Central memory CD4-positive, alpha-beta T cell (primary cell): ENCODE results near the gene IL3.

Source experiments
- DNase-seq: peaks from one replicate; pipeline ENCODE4 v3.0.0; 2022

IL3 gene

DNA sequence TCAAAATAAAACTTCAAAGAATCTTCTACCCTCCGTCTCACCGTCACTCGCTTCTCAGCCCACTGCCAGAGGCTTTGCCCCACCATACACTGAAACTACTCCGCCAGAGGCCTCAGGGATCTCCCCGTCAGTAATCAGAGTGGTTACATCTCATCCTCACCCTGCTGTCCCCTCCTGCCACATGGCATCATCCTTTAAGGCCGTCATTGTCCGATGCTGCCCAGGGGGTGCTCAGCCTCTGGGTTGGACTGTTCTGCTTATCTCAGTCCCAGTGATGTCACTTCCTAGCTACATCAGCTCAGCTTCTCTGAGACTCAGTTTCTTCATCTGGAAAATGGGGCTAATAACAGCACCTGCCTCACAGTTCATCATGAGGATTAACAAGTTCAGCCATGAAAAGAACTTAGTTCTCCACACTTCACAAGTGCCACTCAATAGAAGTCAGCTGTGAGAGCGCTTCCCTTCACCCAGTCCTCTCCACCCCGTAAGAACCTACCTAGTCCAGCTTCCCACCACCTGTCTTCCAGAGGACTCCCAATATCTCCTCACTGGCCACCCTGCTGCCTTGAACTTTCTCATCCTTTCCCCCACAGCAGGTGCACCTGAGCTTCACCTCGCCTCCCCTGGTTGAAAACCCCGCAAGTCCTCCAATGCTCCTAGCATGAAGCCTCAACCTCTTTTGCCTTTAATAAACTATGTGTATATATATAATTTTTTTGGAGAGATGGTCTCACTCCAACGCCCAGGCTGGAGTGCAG is 2.8 kb upstream of the IL3 start:
- no peak for DNase-seq

DNA sequence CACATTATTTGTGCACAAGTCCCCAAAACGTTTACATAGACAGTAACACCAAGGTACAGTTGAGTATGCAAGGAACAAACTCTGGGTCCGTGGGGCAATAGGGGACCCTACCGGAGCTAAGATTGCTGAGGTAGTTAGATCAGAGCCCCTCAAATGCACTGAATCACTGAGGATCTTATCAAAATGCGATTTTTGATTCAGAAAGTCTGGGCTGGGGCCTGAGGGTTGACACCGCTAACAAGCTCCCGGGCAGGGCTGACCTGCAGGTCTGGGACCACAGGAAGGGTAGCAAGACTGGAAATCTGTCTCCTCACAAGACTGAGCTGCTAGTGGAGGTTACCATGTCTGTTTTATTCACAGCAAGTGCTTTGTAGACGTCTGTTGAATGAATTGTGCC is 1.8 kb upstream of the IL3 start:
- no peak for DNase-seq

DNA sequence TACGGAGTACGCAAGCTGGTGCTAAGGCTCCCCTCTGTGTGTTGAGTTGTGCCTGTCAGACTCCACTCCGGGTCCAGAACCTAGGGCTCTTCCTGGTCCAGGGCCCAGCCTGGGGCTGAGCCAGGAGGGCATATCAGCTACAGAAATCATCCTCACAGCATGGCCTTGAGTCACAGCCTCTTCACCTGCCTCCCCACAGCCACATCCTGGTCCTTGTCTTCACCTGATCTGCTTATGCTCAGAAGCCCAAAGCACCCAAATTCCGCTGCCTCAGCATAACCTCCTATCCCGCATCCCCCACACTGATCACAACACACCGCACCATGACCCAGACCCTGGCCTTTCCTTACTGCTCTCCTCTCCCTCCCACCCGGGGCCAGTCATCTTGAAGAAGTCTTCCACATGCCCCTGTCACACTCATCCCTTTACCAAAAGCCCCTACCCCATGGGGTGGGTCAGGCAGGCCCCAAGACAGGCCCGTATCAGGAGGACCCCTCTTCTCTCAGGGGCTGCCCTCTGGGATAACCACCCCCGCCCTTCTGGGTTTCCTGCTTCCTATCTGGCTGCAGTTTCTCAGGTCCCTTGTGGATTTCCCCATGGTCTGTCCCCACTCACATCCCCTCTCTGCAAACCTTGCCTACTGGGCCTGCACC is 1.3 kb upstream of the IL3 start:
- peak; percentile 61 for DNase-seq

DNA sequence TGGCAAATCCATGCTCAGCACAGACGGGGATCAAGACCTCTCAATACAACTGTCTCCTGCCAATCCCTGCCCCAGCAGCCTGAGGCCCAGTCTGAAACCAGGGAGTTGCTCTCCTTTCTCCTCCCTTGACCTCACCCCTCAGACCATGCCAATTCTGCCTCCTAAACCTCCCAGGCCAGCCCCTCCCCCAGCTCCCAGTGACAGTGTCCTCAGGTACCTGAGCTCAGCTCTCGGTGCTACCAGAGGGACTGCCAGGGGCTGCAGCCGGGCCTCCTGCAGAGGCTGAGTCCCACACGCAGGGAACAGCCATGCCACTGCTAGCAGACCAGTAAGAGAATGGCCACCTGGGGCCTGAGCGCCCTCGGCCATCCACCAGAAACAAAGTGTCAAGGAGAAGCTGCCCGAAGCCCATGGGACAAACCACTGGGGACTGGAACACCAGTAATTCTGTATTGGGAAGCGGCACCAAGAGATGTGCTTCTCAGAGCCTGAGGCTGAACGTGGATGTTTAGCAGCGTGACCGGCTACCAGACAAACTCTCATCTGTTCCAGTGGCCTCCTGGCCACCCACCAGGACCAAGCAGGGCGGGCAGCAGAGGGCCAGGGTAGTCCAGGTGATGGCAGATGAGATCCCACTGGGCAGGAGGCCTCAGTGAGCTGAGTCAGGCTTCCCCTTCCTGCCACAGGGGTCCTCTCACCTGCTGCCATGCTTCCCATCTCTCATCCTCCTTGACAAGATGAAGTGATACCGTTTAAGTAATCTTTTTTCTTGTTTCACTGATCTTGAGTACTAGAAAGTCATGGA is 557 bp upstream of the IL3 start:
- DNase-seq: no peak

DNA sequence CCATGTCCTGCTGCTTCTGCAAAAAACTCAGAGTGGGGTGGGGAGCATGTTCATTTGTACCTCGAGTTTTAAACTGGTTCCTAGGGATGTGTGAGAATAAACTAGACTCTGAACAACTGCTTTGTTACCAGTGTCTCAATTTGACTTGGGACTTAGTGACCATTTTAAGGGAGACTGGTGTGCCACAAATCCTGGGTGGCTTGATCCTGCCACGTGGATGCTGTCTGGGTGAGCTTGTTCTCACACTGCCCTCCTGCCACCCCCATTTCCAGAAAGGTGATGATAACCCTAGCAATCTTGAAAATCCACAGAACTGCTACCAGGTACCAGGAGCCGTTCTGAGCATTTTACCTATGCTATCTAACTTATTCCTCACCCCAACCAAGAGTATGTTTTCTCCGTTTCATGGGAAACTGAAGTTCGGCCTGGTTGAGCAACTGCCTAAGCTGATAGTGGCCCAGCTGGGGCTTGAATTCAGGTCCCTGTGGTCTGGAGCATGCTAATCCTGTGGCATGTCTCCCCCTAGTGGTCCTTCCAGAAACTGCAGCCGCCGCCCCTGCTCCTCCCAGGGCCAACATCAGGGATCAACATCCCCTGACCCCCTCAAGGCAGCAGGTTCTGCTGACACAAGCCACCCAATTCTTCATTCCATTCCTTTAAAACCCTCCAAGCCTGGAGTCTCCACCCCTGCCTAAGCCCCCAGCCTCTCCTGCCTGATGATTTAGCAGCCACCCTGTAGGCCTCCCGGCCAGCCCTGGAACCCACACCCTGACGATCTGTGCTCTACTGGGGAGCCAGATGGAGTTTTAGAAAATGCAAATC is 2.8 kb downstream of the IL3 start:
- peak; percentile 62 for DNase-seq

DNA sequence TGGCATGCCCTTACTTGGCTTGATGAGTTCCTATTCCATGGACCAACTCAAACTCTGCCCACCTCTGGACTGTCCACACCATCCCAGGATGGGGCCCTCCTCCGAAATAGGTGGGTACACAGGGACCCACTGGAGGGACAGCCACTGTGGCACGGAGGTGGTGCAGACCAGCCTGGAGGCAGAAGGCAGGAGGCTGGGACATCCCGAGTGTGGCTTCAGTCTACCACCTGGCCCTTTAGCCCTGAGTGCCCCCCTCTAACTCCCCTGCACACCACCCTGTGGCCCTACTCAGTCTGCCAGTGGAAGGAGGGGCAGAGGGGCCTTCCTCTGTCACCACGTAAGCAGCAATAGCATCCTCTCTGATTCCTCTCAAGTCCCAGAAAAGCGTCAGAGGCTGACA is 3.7 kb downstream of the IL3 start:
- DNase-seq: no peak

DNA sequence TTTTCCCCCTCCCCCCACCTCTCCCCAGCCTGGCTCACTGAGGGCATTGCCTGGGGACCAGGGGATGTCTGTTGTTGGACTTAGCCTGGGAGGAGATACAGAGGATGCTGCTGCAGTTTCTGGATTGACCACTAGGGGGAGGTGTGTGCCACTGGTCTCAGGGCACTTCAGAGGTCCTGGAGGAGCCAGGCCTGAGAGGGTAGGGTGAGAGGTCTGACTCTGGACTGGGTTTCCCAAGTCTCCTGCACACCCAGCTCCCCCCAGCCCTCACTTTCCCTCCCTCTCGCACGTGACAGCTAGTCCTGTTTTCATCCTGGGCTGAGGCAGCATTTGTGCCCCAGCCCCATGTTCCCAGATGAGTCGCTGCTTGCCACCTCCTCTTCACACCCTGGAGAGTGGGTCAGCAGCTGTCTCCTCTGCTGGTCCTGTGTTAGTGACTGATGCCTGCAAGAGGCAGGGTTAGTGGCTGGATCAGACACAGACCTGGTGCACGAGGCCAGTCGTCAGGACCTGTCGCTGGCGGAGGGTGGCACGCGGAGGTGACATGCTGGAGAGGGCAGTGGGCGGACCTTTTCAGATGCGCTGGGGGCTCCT is 4.4 kb downstream of the IL3 start:
- peak; percentile 58 for DNase-seq

DNA sequence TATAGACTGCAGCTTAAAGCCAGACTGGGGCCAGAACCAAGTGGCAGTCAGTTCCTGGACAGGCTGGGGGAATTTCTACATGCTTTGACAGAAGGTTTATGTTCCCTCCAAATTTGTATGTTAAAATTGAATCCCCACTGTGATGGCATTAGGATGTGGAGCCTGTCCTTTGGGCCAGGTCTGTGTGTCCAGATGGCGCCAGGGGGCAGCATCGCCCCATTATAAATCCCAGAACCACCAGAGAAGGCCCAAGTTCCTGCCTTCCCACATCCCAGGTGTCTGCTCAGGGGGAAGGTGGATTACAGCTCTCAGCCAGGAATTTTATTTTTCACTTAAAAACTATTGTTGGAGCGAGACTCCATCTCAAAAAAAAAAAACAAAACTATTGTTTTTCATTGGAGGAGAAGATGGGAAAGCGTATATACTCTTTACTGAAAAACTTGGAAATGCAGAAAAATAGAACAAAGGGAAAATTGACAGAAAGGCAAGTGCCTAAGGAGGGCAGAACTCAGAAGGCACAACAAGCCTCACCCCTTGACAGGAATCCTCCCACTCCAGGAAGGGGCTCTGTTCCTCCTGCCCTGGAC is 5.0 kb downstream of the IL3 start:
- DNase-seq: peak; percentile 36

DNA sequence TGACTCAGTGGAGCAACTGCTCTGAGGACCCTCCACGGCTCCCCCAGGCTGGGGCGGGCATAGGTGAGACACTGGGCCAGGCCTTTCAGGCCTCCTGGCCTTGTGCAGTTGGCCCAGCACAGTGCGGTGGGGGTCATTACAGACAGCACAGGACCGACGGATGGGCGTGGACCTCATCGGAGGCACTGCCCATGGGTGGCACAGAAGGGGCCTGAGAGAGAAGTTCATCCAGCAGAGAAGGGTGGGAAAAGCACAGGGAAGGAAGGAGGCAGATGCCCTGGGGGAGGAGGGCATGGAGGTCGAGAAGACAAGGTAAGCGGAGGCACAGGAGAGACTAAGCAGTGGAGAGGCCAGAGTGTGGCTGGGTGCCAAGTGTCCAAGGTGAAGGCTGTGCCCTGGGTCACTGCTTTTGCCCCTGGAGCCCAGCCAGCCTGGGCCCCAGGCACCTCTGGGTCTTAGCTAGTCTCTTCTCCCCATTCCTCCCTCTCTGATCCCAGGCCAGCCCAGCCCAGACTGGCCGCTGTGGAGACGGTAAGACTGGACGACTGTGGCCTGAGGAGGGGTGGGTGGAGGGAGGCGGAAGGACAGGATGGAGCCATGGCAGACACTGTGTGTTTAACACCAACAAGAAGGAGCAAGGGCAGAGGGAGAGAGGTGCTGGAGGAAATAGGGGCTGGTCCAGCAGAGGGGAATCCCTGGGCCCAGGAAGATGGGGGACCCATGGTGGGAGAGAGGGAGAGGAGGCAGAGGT is 5.7 kb downstream of the IL3 start:
- DNase-seq: no peak

DNA sequence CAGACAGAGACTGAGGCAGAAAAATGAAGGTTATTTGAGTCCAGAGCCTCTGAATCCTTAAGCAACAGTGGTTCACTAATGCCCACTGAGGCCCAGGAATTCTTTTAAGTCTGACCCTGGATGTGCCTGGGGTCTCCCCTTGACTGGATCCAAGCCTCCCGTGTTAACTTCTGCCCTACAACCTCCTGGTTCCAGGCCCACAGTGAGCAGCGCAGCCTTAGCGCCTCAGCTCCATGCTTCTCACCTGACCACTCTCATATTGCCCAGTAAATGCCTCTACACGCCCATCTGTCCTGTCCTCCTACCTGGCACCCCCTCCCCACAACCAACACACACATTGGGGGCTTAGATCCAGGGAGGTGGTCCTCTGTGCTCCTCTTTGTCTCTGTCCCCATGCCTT is 6.4 kb downstream of the IL3 start:
- DNase-seq: no peak

DNA sequence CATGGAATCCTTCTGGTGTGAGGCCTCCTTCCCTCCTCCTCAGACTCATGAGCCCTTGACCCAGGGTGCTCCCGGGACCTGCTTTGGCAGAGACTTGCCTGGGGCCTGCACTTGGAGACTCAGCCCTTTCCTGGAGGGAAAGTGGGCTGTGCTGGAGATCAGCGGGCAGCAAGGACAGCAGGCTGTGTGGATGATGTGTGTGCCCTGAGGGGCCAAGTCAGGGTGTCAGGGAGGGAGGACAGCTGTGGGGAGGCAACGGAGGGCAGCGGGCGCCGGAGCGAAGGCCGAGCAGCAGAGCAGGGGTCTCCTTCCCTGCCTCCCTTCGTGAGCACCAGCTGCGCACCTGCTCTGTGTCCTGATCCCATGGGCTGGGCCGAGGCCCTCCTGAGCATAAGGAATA is 7.0 kb downstream of the IL3 start:
- DNase-seq: no peak

DNA sequence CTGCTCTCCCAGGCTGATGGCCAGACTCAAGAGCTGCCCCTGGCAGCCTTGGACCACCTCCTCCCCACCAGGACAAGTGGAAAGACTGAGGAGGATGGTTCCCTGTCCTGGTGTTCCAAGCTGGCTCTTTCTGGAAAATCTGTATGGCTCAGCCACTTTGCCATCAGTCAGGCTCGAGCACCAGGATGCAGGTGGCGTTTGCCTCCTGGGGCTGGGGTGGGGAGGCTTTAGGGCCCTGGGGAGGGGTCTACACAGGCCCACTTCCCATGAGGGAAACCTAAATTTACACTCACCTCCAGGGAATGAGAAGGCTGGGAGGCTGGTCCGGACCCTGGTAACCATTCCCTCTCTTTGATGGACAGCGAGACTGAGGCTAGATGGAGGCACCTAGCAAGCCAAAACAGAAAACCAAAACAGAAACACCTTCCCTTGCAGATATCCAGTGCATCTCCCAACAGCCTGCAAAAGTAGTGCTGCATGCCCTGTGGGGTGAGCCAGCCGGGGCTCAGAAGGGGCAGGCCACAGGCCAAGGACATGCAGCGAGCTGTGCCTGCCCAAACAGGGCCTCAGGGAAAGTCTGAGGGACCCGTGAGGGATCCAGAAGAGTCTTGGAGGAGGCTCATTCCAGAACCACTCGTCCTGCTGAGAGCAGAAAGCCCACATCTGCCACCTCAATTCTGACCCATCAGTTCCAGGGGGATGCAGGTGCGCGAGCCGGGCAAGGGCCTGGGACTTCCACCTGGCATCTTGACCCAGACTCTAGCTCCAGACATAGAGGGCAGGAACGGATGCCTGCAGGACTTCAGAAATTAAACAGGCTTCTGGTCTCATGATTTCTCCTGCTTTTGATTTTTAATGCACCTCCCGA is 7.7 kb downstream of the IL3 start:
- no peak for DNase-seq

DNA sequence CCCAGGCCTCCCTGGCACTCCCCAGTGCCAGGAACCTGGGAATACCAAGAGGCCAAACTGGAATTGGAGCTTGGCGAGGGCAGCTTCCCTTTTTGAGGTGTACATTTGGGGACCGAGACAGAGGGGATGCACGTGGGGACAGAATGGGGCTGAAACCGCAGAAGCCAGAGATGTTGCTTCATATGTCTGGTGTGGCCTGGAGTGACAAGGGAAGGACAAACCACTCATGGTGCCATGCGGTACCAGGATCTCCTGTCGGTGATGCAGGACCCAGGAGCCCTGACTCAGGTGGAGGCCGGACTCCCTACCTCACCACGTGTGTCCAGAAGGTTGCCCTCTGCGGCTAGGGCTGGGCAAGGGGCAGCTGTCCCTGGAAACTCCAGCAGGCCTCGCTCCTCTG is 9.1 kb downstream of the IL3 start:
- DNase-seq: no peak

DNA sequence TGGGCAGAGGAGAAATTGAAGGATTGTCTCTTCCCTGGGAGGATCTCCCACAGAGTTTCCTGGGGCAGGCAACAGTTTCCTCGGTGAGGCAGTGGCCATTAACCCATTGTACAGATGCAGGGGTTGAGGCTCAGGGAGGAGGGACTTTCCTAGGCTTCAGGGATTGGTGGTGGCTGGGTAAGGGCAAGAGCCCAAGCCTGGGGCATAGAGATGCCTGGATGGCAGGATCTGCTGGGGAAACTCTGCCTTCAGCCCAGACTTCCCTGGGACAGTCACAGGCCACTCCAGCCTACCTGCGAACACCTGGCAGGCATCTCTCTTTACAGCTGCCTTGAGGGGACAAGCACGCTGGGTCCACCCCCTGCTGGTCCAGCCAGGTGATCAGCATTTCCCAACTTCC is 9.5 kb downstream of the IL3 start:
- no peak for DNase-seq

DNA sequence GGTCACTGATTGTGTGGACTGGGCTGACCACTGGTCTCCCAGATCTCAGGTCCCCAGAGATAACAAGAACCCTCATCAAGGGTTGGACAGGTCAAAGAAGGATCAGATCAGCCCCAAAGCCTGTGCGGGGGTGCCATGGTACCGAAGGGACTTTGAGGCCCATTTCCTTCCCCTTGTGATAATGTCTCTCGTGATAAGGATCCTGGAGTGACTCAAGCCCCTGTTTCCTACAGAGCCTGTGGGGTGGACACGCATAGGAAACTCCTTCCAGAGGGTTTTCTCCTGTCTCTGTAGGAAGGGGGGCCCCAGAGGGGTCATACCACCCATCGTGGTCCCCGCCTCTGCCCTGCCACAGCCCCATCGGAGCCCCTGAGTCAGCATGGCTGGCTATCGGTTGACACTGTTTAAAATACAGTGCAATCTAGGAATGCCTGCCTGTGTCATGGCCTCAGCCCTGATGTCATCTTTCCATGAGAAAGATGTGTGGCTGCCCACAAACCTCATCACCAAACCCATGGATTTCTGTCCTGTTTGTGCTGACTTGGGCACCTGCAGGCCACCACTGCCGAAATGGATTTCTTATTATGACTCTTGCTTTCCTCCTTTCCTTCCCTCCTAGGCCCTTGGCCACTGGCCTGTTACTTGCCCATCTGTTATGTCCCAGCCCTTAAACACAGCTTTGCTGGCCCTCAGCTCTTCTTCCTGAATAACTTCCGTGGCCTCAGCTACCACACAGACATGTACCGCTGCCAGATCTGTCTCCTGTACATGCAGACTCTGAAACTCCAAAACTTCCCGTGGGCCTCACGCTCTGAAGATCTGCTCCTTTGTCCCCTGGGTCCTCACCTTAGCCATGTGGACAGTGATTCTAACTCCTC is 10.2 kb downstream of the IL3 start:
- no peak for DNase-seq

DNA sequence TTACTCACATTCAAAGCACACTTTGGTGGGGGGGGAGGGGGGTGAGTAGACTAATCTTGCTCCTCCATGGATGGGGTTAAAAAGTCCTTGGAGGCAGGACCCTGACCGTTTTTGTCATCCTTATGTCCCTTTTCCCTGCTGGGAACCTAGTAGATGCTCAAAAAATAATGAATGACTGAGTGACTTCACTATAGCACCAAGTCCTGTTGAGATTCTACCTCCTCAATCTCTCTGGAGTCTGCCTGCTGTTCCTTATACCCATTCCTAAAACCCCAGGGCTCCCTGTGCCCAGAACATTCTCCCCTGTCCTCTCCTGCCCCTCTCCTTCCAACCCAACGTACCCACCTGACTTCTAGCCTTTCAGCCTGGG is 10.9 kb downstream of the IL3 start:
- no peak for DNase-seq

DNA sequence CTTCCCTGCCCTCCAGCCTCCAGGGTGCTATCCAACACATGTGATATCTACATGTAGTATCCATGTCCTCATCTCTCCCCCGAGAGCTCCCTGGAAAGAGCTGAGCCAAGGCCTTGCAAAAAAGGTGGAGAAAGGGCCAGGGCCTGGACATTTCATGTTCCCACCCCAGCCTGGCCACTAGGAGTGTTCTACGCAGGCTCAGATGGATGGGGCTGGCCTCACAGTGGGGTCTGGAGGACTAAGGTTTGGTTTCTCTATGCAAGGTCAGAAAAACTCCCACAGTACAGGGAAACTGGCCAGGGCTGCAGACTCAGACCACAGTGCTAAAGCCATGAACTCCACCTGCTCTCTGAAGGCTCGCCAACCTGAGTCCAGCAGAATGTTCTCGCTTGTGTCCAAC is 11.6 kb downstream of the IL3 start:
- DNase-seq: no peak

DNA sequence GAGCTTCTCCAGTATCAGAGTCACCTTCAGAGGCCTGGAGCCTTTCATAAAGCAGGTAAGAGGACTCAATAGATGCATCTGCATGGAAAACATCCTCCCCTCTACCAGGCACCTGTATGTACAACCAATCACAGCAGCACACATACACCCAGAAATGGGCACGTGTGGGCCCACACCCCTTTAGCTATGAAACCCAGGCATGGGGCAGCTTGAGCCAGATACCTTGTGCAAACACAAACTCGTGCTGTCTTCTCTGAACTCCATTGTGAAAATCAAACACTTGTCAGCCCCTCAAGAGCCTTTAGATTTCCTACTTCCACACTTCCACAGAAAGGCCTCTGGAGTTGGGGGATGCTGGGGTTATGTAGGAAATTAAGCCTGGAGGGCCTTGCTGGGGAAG is 12.1 kb downstream of the IL3 start:
- no peak for DNase-seq

DNA sequence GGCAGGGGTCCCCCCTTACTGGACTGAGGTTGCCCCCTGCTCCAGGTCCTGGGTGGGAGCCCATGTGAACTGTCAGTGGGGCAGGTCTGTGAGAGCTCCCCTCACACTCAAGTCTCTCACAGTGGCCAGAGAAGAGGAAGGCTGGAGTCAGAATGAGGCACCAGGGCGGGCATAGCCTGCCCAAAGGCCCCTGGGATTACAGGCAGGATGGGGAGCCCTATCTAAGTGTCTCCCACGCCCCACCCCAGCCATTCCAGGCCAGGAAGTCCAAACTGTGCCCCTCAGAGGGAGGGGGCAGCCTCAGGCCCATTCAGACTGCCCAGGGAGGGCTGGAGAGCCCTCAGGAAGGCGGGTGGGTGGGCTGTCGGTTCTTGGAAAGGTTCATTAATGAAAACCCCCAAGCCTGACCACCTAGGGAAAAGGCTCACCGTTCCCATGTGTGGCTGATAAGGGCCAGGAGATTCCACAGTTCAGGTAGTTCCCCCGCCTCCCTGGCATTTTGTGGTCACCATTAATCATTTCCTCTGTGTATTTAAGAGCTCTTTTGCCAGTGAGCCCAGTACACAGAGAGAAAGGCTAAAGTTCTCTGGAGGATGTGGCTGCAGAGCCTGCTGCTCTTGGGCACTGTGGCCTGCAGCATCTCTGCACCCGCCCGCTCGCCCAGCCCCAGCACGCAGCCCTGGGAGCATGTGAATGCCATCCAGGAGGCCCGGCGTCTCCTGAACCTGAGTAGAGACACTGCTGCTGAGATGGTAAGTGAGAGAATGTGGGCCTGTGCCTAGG is 13.0 kb downstream of the IL3 start, which contains the start of gene CSF2:
CSF2 (plus strand) TSS at position 559 of the 783 bp plus-strand sequence; CDS start at position 594, 35 bp downstream.
- no peak for DNase-seq
